Measurements from ENCODE around the gene FAM20C. TPM values are rescaled to one million over a fixed set of nuclear protein-coding genes. Genes with fewer than 3 reads are reported as not detected.

The FAM20C gene
- total RNA-seq, 1 donor from 2014 or later, result 1.3 TPM

DNA sequence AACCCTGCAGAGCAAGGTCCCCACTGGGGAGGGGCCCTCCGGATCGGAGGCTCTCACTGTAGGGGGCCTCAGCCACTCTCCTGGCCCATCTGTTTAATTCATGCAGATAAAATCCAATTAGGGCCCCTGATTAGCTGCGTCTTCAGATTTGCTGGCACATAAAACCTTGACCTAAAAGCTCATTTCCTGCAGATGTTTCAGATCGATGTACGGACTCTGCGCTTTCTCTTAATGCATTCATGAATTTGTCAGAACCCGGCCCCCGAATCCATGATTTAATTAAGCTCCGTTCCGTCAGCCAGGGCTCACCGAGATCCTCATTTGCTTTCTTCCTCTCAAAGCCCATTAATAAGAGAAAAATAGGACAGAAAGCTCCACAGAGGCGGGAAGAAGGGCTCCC is 57.6 kb downstream of the FAM20C start:
- no peak for FAIRE-seq
- Histone ChIP-seq H3K27me3 (ENCODE audit: control insufficient read depth, insufficient read depth, low read length) (no peaks in the 10 kb centered on the region), H3K4me3 (ENCODE audit: low read depth, low read length) (no peak overlapping the region), H3K36me3 (ENCODE audit: control insufficient read depth, insufficient read depth, low read length) (no peaks in the 10 kb centered on the region)
- DNase-seq (ENCODE audit: low read depth), result no peak
- TF ChIP-seq, protein P1, sequence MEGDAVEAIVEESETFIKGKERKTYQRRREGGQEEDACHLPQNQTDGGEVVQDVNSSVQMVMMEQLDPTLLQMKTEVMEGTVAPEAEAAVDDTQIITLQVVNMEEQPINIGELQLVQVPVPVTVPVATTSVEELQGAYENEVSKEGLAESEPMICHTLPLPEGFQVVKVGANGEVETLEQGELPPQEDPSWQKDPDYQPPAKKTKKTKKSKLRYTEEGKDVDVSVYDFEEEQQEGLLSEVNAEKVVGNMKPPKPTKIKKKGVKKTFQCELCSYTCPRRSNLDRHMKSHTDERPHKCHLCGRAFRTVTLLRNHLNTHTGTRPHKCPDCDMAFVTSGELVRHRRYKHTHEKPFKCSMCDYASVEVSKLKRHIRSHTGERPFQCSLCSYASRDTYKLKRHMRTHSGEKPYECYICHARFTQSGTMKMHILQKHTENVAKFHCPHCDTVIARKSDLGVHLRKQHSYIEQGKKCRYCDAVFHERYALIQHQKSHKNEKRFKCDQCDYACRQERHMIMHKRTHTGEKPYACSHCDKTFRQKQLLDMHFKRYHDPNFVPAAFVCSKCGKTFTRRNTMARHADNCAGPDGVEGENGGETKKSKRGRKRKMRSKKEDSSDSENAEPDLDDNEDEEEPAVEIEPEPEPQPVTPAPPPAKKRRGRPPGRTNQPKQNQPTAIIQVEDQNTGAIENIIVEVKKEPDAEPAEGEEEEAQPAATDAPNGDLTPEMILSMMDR (IDR thresholded peaks at IDR 0.05; ENCODE audit: insufficient read depth, low read length, severe bottlenecking), result no peak

DNA sequence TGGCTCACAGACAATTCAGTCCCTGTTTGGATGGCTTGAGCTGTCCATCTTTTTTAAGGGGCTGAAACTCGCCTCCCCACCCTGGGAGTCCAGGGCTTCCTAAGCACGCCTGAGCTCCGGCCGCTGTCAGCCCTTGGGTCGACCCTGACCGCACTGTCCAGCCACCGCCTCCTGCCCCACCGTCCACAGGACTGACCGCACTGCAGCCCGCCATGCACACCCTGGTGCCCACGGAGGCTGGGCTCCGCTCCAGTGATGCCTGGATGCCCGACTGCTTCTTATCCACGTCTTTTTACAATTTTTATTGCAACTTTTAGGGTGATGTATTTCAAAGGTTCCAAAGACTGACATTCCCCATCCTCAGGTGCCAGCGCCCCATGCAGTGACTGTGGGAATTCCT is 58.2 kb downstream of the FAM20C start:
- DNase-seq (ENCODE audit: low read depth), result no peak
- Histone ChIP-seq H3K27me3 (ENCODE audit: control insufficient read depth, insufficient read depth, low read length) (no peaks in the 10 kb centered on the region), H3K4me3 (ENCODE audit: low read depth, low read length) (no peak overlapping the region), H3K36me3 (ENCODE audit: control insufficient read depth, insufficient read depth, low read length) (no peaks in the 10 kb centered on the region)
- no peak for FAIRE-seq
- TF ChIP-seq, protein P1 (IDR thresholded peaks at IDR 0.05; ENCODE audit: insufficient read depth, low read length, severe bottlenecking), result no peak

DNA sequence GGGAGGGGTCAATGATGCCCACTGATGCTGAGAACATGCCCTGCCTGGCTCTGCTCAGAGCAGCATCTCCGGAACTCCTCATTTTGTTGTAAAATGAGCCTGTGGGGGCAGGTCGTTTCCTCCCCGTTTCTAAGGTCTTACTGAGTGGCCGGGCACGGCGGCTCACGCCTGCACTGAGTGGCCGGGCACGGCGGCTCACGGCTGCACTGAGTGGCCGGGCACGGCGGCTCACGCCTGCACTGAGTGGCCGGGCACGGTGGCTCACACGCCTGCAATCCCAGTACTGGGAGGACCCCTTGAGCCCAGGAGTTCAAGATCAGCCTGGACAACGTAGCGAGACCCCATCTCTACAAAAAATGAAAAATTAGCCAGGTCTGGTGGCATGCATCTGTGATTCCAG is 58.6 kb downstream of the FAM20C start:
- no peaks in the 10 kb centered on the region for H3K27me3 ChIP-seq (ENCODE audit: control insufficient read depth, insufficient read depth, low read length)
- H3K36me3 ChIP-seq (ENCODE audit: control insufficient read depth, insufficient read depth, low read length), result no peaks in the 10 kb centered on the region
- TF ChIP-seq, protein P1 (IDR thresholded peaks at IDR 0.05; ENCODE audit: insufficient read depth, low read length, severe bottlenecking), result no peak

DNA sequence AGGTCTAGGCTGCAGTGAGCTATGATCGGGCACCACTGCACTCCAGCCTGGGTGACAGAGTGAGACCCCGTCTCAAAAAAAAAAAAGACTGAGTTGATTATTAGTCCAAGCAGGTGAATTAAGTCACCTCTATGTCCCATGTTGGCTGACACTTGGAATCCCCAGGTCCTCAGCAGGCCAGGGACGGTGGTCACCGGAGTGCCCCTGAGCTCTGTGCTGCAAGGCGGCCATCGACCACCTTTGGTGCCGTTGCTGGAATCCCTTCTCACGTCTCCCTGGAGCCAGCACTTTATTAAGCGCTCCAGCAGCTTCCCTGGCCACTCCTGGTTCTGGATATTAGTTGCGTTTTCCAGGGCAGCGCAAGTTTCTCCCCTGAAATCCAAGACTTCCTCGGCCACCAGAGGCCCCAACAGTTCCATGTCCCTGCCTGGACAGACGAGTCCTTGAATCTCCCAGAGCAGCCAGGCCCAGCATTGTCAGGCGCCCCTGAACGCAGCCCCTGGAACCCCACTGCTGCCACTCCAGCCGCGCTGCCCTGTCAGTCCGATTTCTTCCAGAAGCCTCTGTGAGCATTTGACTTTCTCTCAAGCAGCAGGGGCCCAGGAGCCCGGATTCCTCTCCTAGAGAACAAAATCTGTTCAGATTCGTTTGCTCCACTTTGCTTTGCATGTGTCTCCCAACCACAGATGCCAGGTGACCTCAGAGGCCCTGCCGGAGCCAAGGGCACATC is 59.2 kb downstream of the FAM20C start:
- DNase-seq (ENCODE audit: low read depth) (no peak), FAIRE-seq (no peak)
- Histone ChIP-seq H3K27me3 (ENCODE audit: control insufficient read depth, insufficient read depth, low read length) (no peaks in the 10 kb centered on the region), H3K36me3 (ENCODE audit: control insufficient read depth, insufficient read depth, low read length) (no peaks in the 10 kb centered on the region), H3K4me3 (ENCODE audit: low read depth, low read length) (no peak overlapping the region)
- TF ChIP-seq, protein P1 (IDR thresholded peaks at IDR 0.05; ENCODE audit: insufficient read depth, low read length, severe bottlenecking), result no peak

More for the DNA sequence above, 58.6 kb downstream of the FAM20C start:
- no peak overlapping the region for H3K4me3 ChIP-seq (ENCODE audit: low read depth, low read length)
- FAIRE-seq, result no peak
- DNase-seq (ENCODE audit: low read depth), result no peak

DNA sequence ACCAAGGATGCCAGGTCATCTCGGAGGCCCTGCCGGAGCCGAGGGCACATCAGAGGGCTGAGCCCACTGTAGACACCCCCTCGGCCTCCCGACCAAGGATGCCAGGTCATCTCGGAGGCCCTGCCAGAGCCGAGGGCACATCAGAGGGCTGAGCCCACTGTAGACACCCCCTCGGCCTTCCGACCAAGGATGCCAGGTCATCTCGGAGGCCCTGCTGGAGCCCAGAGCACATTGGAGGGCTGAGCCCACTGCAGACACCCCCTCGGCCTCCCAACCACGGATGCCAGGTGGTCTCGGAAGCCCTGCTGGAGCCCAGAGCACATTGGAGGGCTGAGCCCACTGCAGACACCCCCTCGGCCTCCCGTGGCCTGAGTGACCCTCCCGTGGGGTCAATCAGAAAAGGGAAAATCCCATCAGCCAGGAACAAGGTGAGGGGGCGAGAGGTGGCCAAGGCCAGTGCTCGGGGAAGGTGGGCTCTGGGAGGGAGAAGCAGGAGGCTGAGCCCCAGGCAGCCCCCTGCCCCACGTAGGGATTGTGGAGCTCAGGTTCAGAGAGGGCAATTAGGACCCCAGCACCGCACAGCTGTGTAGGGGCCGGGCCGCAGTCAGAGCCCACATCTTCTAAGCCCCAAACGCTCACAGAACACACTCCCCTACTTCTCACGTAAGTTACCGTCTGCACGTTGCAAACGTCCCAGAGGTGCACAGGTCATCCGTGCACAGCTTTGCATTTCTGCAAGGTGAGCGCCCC is 60.0 kb downstream of the FAM20C start:
- TF ChIP-seq, protein P1 (IDR thresholded peaks at IDR 0.05; ENCODE audit: insufficient read depth, low read length, severe bottlenecking), result no peak
- H3K27me3 ChIP-seq (ENCODE audit: control insufficient read depth, insufficient read depth, low read length), result no peaks in the 10 kb centered on the region
- H3K36me3 ChIP-seq (ENCODE audit: control insufficient read depth, insufficient read depth, low read length), result no peaks in the 10 kb centered on the region
- no peak overlapping the region for H3K4me3 ChIP-seq (ENCODE audit: low read depth, low read length)
- DNase-seq (ENCODE audit: low read depth), result no peak
- no peak for FAIRE-seq
